Right atrium auricular region (tissue), 2 donors: Measurements from ENCODE around the gene CCDC159. TPM values are rescaled to one million over a fixed set of nuclear protein-coding genes. Genes with fewer than 3 reads are reported as not detected.
"Not testable (repeated sequence)": the region's sequence is repeated elsewhere in the genome, so short reads cannot be mapped to it uniquely, and the experiment has no call there.

Source experiments
- DNase-seq: peaks from one replicate; pipeline ENCODE4 v3.0.0-alpha.2; 2019; ENCODE audit warnings: low spot score
- H3K27ac ChIP-seq, 2 donors: fragments of 200-600 bp; sonication (generic); 1 replicate in 1 of 2; 2 replicates in 1 of 2; pipeline ENCODE4 v1.5.1; 2016 to 2019
- H3K27me3 ChIP-seq, 2 donors: fragments of 200-600 bp; sonication (generic); one replicate each; pipeline versions ENCODE4 v1.5.1 to v1.6.0; 2017 to 2019
- H3K36me3 ChIP-seq: fragments of 200-600 bp; sonication (generic); one replicate; pipeline ENCODE4 v1.5.1; 2016
- H3K4me1 ChIP-seq, 2 donors: fragments of 200-600 bp; sonication (generic); one replicate each; pipeline versions ENCODE4 v1.5.1 to v1.6.0; 2017 to 2019
- H3K4me3 ChIP-seq, 2 donors: fragments of 200-600 bp; sonication (generic); 1 replicate in 1 of 2; 2 replicates in 1 of 2; pipeline ENCODE4 v1.5.1; 2017 to 2019; ENCODE audit warnings: mild to moderate bottlenecking in 1 of 2, moderate library complexity in 1 of 2
- H3K9me3 ChIP-seq, 2 donors: fragments of 200-600 bp; sonication (generic); one replicate each; pipeline ENCODE4 v1.5.1; 2019
- total RNA-seq, 2 donors: library from RNA; depleted of rRNA; stranded (reverse); fragments of >200 nt; gene quantifications; one replicate each; pipeline ENCODE4 v1.1.0, GENCODE V29; 2016
- TF ChIP-seq, protein P1 (sequence below), 2 donors: fragments of 200-600 bp; sonication (generic); IDR thresholded peaks; one replicate each; pipeline ENCODE4 v1.5.1; 2019; ENCODE audit warnings: antibody characterized with exemption in 2 of 2

CCDC159 gene, protein sequence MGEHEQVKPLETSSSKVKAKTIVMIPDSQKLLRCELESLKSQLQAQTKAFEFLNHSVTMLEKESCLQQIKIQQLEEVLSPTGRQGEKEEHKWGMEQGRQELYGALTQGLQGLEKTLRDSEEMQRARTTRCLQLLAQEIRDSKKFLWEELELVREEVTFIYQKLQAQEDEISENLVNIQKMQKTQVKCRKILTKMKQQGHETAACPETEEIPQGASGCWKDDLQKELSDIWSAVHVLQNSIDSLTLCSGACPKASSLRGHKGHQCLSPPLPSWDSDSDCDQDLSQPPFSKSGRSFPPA
- total RNA-seq: 10 to 100 TPM; 12.1 to 18.8 TPM

DNA sequence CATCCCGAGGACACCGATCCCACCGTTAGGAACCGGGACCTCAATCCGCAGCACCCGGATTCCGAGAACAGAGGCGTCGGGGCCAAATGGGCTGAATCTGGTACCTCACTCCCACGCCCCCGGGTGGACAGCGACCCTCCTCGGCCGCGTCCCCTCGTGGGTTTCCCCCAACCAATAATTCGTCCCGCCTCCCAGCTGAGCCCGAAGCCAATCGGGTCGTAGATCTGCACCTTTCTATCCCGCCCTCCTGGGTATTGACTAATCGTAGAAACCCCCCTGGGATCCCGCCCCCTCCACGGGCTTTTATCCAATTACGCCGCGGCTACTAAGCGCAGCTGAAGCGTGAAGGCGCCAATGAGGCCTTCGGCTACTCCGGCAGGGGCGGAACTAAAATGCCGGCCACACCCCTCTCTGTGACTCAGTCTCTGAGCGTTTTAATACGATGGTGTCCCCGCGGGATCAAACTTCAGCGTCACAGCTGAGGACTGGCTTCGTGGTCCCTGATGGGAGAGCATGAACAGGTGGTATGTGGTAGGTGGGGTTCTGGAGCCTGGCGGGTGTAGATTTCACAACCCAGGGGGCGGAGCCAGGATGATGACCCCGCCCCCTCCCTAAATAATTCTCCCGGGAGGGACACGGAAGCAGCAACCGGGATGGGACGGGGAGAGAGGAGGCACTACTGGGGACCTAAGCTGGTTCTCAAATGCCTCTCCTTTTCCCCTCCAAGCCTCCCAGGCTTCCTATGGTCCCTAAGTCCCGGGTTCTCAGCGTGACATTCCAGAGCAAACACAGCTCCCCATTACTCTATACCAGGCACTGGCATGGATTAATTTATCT is at the start of gene CCDC159, which contains the start of gene TMEM205:
CCDC159 (plus strand) TSS at position 416 of the 837 bp plus-strand sequence; CDS start at position 504, 88 bp downstream.
TMEM205 (minus strand) TSS at position 165 of the 837 bp plus-strand sequence. CDS start 649 bp downstream, outside the sequence.
- TF ChIP-seq, protein P1, sequence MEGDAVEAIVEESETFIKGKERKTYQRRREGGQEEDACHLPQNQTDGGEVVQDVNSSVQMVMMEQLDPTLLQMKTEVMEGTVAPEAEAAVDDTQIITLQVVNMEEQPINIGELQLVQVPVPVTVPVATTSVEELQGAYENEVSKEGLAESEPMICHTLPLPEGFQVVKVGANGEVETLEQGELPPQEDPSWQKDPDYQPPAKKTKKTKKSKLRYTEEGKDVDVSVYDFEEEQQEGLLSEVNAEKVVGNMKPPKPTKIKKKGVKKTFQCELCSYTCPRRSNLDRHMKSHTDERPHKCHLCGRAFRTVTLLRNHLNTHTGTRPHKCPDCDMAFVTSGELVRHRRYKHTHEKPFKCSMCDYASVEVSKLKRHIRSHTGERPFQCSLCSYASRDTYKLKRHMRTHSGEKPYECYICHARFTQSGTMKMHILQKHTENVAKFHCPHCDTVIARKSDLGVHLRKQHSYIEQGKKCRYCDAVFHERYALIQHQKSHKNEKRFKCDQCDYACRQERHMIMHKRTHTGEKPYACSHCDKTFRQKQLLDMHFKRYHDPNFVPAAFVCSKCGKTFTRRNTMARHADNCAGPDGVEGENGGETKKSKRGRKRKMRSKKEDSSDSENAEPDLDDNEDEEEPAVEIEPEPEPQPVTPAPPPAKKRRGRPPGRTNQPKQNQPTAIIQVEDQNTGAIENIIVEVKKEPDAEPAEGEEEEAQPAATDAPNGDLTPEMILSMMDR (IDR thresholded peaks at IDR 0.05): no peak
- peak; percentile 99 for DNase-seq
- H3K36me3 ChIP-seq: no peaks in the 10 kb centered on the region
- H3K4me1 ChIP-seq: peaks cover 0 to 26% of the 10 kb centered on the region in 2 donors
- H3K27ac ChIP-seq: peak within 1 kb of the TSS; percentile 80 to 86
- no peaks in the 10 kb centered on the region for H3K9me3 ChIP-seq
- peak within 1 kb of the TSS; percentile 67 to 73 for H3K4me3 ChIP-seq
- H3K27me3 ChIP-seq: no peaks in the 10 kb centered on the region

DNA sequence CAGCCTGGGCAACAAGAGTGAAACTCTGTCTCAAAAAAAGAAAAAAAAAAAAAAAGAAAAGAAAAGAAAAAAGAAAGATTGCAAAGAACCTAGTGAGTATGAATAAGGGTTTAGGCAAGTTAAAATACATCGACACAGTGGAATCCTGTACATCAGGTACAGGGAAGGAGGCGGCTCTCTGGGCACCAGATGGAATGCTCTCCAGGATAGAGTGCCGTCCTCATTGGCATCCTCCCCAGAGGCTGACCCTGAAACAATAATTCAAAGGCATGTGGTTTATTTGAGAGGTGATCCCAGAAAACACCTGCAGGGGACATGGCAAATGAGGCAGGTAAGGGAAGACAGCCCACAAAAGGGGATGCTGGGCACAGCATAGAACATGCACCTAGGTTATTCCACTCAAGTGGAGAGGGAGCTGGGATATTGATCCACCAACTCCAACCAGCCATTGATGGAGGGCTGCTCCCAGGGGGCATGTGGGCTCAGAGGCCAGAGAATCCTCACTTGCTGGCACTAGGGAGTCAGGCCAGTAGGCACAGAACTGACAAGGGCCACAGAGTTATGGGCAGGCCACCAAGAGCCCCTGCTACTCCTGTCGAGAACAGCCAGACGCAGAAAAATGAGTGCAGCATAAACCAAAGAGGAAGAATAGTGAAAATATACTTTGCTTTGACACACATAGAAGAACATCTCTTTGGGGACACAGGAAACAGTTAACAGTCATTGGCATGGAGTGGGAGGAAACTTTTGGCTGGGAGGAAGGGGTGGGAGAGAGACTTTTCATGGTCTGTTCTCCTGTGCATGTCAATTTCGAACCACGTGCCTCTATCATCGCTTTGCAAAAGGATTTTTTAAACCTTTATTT is 46.1 kb upstream of the CCDC159 start:
- DNase-seq: no peak
- TF ChIP-seq, protein P1 (IDR thresholded peaks at IDR 0.05): no peak

DNA sequence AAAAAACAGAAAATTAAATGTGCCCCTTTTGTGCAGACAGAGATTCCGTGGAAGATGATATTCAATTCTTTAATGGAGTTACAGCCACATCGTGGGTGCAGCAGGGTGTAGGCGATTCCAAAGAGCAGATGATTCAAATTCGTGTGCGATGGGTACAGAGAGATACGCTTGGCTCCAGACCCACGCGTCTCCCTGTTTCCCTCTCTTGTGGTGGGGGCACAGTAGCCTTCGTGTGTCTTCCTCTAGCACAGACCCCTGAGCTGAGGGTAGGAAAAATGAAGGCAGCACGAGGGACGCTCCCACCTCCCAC is 45.6 kb upstream of the CCDC159 start:
- TF ChIP-seq, protein P1 (IDR thresholded peaks at IDR 0.05): no peak
- DNase-seq: no peak
- Histone ChIP-seq H3K36me3 (no peaks in the 10 kb centered on the region), H3K9me3 (no peaks in the 10 kb centered on the region), H3K4me3 (no peak overlapping the region), H3K4me1 (peaks cover 0 to 7% of the 10 kb centered on the region in 2 donors), H3K27ac (no peak overlapping the region), H3K27me3 (no peaks in the 10 kb centered on the region)

More for the DNA sequence above, 46.1 kb upstream of the CCDC159 start:
- Histone ChIP-seq H3K27ac (no peak overlapping the region), H3K4me3 (no peak overlapping the region), H3K9me3 (no peaks in the 10 kb centered on the region), H3K36me3 (no peaks in the 10 kb centered on the region), H3K4me1 (peaks cover 0 to 7% of the 10 kb centered on the region in 2 donors), H3K27me3 (no peaks in the 10 kb centered on the region)

DNA sequence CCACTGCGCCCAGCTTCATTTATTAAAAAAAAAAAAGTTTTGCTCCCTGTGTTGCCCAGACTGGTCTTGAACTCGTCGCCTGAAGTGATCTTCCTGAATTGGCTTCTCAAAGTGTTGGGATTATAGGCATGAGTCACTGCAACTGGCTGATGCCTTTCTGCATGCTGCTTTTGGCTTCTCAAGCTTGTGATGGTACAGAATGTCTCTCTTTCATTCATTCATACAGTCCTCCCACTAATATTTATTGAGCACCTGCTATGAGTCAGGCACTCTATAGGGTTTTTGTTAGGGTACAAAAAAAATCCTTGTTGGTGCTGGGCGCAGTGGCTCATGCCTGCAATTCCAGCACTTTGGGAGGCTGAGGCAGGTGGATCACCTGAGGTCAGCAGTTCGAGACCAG is 41.4 kb upstream of the CCDC159 start:
- Histone ChIP-seq H3K9me3 (no peaks in the 10 kb centered on the region), H3K27ac (no peak overlapping the region), H3K27me3 (no peaks in the 10 kb centered on the region), H3K36me3 (no peaks in the 10 kb centered on the region), H3K4me3 (no peak overlapping the region), H3K4me1 (no peaks in the 10 kb centered on the region)
- no peak for DNase-seq
- TF ChIP-seq, protein P1 (IDR thresholded peaks at IDR 0.05): no peak

DNA sequence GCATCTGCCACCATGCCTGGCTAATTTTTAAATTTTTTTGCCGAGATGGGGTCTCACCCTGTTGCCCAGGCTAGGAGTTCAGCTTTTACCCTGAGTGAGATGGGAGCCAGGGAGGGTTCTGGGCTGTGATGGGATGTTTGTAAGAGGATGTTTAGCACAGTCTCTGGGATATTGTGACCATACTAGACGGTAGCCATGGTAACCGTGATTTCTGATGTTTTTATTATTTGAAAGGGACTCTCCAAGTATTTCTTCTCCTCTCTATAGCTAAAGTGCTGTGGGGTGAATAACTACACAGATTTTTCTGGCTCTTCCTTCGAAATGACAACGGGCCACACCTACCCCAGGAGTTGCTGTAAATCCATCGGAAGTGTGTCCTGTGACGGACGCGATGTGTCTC is 40.0 kb upstream of the CCDC159 start:
- H3K36me3 ChIP-seq: no peaks in the 10 kb centered on the region
- no peak overlapping the region for H3K27ac ChIP-seq
- H3K9me3 ChIP-seq: no peaks in the 10 kb centered on the region
- no peaks in the 10 kb centered on the region for H3K4me1 ChIP-seq
- no peaks in the 10 kb centered on the region for H3K27me3 ChIP-seq
- DNase-seq: no peak
- no peak overlapping the region for H3K4me3 ChIP-seq
- TF ChIP-seq, protein P1 (IDR thresholded peaks at IDR 0.05): no peak

DNA sequence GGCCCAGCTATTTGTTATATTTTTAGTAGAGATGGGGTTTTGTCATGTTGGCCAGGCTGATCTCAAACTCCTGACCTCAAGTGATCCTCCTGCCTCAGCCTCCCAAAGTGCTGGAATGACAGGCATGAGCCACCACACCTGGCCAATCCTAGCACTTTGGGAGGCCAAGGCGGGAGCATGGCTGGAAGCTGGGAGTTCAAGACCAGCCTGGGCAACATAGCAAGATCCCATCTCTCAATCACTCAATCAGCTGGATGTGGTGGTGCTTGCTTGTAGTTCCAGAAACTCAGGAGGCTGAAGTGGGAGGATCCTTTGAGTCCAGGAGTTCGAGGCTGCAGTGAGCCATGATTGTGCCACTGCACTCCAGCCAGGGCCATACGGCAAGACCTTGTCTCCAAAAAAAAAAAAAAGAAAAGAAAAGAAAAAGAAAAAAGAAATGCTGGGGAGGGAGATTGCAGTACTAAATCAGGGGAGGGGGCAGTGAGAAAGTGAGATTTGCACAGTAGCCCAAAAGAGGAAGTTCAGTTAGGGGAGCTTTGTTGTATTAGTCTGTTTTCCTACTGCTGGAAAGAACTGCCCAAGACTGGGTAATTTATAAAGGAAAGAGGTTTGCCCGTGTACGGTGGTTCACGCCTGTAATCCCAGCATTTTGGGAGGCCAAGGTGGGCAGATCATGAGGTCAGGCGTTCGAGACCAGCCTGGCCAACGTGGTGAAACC is 25.9 kb upstream of the CCDC159 start:
- not testable (repeated sequence) for H3K27me3 ChIP-seq, H3K27ac ChIP-seq, H3K9me3 ChIP-seq, H3K36me3 ChIP-seq, H3K4me3 ChIP-seq, DNase-seq
- peaks cover 0 to 20% of the 10 kb centered on the region in 2 donors for H3K4me1 ChIP-seq
